Urinary bladder (tissue), 4 donors: Measurements from ENCODE around the gene LRRC8B. TPM values are rescaled to one million over a fixed set of nuclear protein-coding genes. Genes with fewer than 3 reads are reported as not detected.

Experiments used
- DNase-seq: peaks from one replicate; pipeline ENCODE4 v3.0.0-alpha.2; 2015; ENCODE audit errors: extremely low spot score
- H3K27ac ChIP-seq: one replicate; pipeline ENCODE4 v1.5.1; 2013; ENCODE audit warnings: low read depth, mild to moderate bottlenecking, moderate library complexity
- H3K36me3 ChIP-seq: one replicate; pipeline ENCODE4 v1.6.1; 2013; ENCODE audit warnings: mild to moderate bottlenecking, moderate library complexity; ENCODE audit not compliant: insufficient read depth
- H3K4me1 ChIP-seq: one replicate; pipeline ENCODE4 v1.6.1; 2013; ENCODE audit warnings: mild to moderate bottlenecking, moderate library complexity; ENCODE audit not compliant: insufficient read depth
- H3K4me3 ChIP-seq: one replicate; pipeline ENCODE4 v1.5.1; 2013; ENCODE audit warnings: low read depth, low read length
- WGBS: extraction: QIAGEN DNeasy Blood & Tissue Kit; methylation state at CpG from one replicate; pipeline ENCODE4 v1.1.7; 2013; 5-methylcytosine and 5-hydroxymethylcytosine counted together
- polyA plus RNA-seq: library from polyadenylated mRNA; stranded (reverse); fragments of 200-250 nt; gene quantifications from one replicate; pipeline ENCODE4 v1.2.3, GENCODE V29; 2013
- total RNA-seq: library from RNA; depleted of rRNA; stranded (reverse); fragments of >200 nt; gene quantifications from one replicate; pipeline ENCODE4 v1.2.3, GENCODE V29; 2014
- donor health status: healthy with polysubstance abuse.
- donor health status: healthy.

LRRC8B gene
- total and polyA plus RNA-seq, 2 donors = 1.8 to 7.0 TPM

GRCh38 chr1:89607156-89607555 is 82.5 kb downstream of the LRRC8B start:
- DNase-seq = no peak
- 77% methylated on average over 2 of the region's 2 CpGs for WGBS
- no peak overlapping the region for H3K27ac ChIP-seq
- H3K4me1 ChIP-seq = no peaks in the 10 kb centered on the region
- no peaks in the 10 kb centered on the region for H3K36me3 ChIP-seq
- no peak overlapping the region for H3K4me3 ChIP-seq

- WGBS = 71% methylated on average over 5 of the region's 5 CpGs
- Histone ChIP-seq H3K4me1 (no peaks in the 10 kb centered on the region), H3K4me3 (no peak overlapping the region), H3K27ac (no peak overlapping the region), H3K36me3 (no peaks in the 10 kb centered on the region)
- no peak for DNase-seq
These were observed 83.1 kb downstream of the LRRC8B start for GRCh38 chr1:89607586-89608318.

GRCh38 chr1:89608319-89608983 is 83.8 kb downstream of the LRRC8B start:
- WGBS = 60% methylated on average over 9 of the region's 9 CpGs
- Histone ChIP-seq H3K4me3 (no peak overlapping the region), H3K4me1 (no peaks in the 10 kb centered on the region), H3K27ac (no peak overlapping the region), H3K36me3 (no peaks in the 10 kb centered on the region)
- DNase-seq = no peak

DNA sequence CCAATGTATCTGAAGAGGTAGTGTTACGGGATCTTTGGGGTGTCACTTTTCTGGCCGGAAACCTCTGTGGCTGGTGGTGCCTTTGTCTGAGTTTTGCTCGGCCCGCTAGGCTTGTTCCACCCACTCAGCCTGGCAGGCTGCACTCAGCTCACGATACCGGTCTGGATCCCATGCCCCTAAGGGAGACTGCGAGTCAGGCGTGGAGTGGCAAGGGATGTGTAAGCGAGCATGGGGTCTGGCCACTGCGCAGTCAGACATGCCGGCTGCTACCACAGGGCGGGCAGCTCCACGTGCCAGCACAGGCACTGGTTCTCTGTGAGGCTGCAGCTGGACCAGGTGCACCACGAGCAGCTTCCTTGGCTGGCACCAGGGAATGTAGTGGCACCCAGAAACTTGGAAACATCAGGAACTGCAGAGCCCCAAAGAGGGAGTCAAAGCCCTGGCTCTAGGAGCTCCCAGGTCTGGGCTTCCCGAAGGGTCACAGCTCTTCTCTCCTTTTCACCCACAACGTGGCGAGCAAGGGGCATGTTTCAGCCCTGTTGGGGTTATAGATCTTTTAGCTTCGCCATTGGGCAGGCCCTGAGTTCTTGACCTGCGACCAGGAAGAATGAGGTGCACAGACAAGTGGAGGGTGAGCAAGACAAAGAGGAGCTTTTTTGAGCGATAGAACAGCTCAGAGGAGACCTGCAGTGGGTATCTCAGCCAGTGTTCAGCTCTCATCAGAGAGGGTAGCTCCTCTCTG is 84.5 kb downstream of the LRRC8B start:
- no peak for DNase-seq
- Histone ChIP-seq H3K27ac (no peak overlapping the region), H3K36me3 (no peaks in the 10 kb centered on the region), H3K4me1 (no peaks in the 10 kb centered on the region), H3K4me3 (no peak overlapping the region)
- 91% methylated on average over 20 of the region's 20 CpGs for WGBS

GRCh38 chr1:89609781-89610456 is 85.3 kb downstream of the LRRC8B start:
- 82% methylated on average over 14 of the region's 14 CpGs for WGBS
- Histone ChIP-seq H3K4me1 (no peaks in the 10 kb centered on the region), H3K27ac (no peak overlapping the region), H3K36me3 (no peaks in the 10 kb centered on the region), H3K4me3 (no peak overlapping the region)
- no peak for DNase-seq

GRCh38 chr1:89610457-89611011 is 85.9 kb downstream of the LRRC8B start:
- Histone ChIP-seq H3K4me1 (no peaks in the 10 kb centered on the region), H3K27ac (no peak overlapping the region), H3K4me3 (no peak overlapping the region), H3K36me3 (no peaks in the 10 kb centered on the region)
- 85% methylated on average over 15 of the region's 15 CpGs for WGBS
- no peak for DNase-seq

- 80% methylated on average over 1 of the region's 1 CpG for WGBS
- H3K27ac ChIP-seq = no peak overlapping the region
- no peaks in the 10 kb centered on the region for H3K4me1 ChIP-seq
- DNase-seq = no peak
- no peak overlapping the region for H3K4me3 ChIP-seq
- no peaks in the 10 kb centered on the region for H3K36me3 ChIP-seq
These were observed 87.1 kb downstream of the LRRC8B start for GRCh38 chr1:89611721-89612120.

DNA sequence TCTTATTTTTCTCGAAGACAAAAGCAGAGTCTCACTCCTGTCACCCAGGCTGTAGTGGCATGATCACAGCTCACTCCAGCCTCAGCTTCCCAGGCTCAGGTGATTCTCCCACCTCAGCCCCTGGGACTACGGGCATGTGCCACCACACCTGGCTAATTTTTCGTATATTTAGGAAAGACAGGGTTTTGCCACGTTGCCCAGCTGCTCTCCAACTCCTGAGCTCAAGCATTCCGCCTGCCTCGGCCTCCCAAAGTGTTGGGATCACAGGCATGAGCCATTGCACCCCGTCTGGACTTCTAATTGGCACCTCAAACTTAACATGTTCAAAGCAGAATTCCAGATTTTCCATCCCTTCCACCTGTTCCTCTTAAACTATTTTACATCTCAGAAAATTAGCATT is 89.3 kb downstream of the LRRC8B start:
- no peak overlapping the region for H3K27ac ChIP-seq
- DNase-seq = no peak
- no peaks in the 10 kb centered on the region for H3K4me1 ChIP-seq
- H3K4me3 ChIP-seq = no peak overlapping the region
- 88% methylated on average over 7 of the region's 7 CpGs for WGBS
- H3K36me3 ChIP-seq = no peaks in the 10 kb centered on the region

GRCh38 chr1:89615676-89616598 is 91.3 kb downstream of the LRRC8B start:
- H3K4me3 ChIP-seq = no peak overlapping the region
- no peaks in the 10 kb centered on the region for H3K4me1 ChIP-seq
- no peak for DNase-seq
- H3K27ac ChIP-seq = no peak overlapping the region
- 75% methylated on average over 3 of the region's 3 CpGs for WGBS
- no peaks in the 10 kb centered on the region for H3K36me3 ChIP-seq

GRCh38 chr1:89616844-89617627 is 92.4 kb downstream of the LRRC8B start:
- H3K27ac ChIP-seq = no peak overlapping the region
- no peak for DNase-seq
- no peak overlapping the region for H3K4me3 ChIP-seq
- H3K36me3 ChIP-seq = no peaks in the 10 kb centered on the region
- no peaks in the 10 kb centered on the region for H3K4me1 ChIP-seq
- WGBS = 79% methylated on average over 2 of the region's 2 CpGs

DNA sequence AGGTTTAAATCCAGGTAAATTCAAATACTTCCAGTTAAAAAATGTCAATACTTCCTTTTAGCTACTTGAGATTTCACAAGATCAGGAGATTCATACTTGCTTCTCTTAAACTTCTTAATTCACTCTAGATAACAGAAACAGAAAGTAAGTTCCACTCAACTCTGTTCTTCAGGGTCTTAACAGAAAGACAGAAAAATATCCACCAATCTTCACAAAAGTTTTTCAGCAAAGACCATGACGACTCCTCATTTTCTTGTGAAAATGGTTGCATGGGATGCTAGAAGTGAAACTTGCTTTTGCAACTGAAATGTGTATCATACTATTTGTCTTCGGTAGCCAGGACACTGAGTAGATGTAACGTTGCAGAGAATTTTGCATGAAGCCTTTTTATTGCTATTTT is 96.0 kb downstream of the LRRC8B start:
- WGBS = 89% methylated on average over 3 of the region's 3 CpGs
- no peak overlapping the region for H3K27ac ChIP-seq
- no peaks in the 10 kb centered on the region for H3K4me1 ChIP-seq
- H3K4me3 ChIP-seq = no peak overlapping the region
- no peak for DNase-seq
- no peaks in the 10 kb centered on the region for H3K36me3 ChIP-seq

DNA sequence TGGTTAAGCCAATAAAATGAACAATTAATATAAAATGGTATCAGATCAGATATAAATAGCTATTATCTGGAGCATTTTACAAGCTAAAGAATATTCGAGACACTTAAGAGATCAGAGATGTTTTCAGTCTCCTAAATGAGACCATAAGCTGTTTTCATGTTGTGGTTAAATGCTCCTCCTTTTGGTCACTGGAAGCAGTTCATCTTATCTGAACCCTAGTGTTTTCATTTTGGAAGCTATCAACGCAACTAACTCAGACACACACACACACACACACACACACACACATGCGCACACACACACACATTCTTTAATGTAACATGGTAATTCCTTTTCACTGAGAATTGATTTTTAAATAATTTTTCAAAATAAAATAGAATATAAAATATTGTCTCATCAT is 98.3 kb downstream of the LRRC8B start:
- no peaks in the 10 kb centered on the region for H3K4me1 ChIP-seq
- H3K36me3 ChIP-seq = no peaks in the 10 kb centered on the region
- WGBS = 52% methylated on average over 3 of the region's 3 CpGs
- H3K27ac ChIP-seq = no peak overlapping the region
- no peak overlapping the region for H3K4me3 ChIP-seq
- no peak for DNase-seq
